ENCODE measurements around the gene PLXNA1. TPM values are rescaled to one million over a fixed set of nuclear protein-coding genes. Genes with fewer than 3 reads are reported as not detected.

The PLXNA1 gene
- total RNA-seq, 3 donors from 2014 or later = 11.8 to 19.3 (median 12.7) TPM

GRCh38 chr3:127016461-127016860 lies 33.5 kb downstream of the PLXNA1 start:
- H3K9me3 ChIP-seq = no peaks in the 10 kb centered on the region
- intact Hi-C loops (cut with DNase I, micrococcal nuclease) = no loop called here
- ATAC-seq = no peak
- no peaks in the 10 kb centered on the region for H3K36me3 ChIP-seq (ENCODE audit: low read depth)
- TF ChIP-seq CTCF (IDR thresholded peaks at IDR 0.05) = no peak
- no peaks in the 10 kb centered on the region for H3K4me1 ChIP-seq (ENCODE audit: low read depth)
- H3K4me3 ChIP-seq = no peak overlapping the region
- DNase-seq = no peak

DNA sequence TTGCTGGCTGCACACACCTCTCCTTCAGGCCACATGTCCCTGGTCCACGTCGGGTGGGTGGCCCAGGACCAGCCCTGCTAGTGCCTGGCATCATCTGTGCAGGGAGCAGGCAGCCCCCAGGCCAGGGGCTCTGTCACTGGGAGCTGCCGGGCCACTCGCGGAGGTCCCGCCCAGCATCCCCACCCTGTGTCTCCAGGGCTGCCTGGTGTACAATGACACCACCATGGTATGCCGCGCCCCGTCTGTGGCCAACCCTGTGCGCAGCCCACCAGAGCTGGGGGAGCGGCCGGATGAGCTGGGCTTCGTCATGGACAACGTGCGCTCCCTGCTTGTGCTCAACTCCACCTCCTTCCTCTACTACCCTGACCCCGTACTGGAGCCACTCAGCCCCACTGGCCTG lies 34.3 kb downstream of the PLXNA1 start:
- intact Hi-C loops (cut with DNase I, micrococcal nuclease) = no loop called here
- H3K4me1 ChIP-seq (ENCODE audit: low read depth) = no peaks in the 10 kb centered on the region
- DNase-seq = no peak
- no peak for ATAC-seq
- no peak for TF ChIP-seq CTCF (IDR thresholded peaks at IDR 0.05)
- no peaks in the 10 kb centered on the region for H3K9me3 ChIP-seq
- no peak overlapping the region for H3K4me3 ChIP-seq
- H3K36me3 ChIP-seq (ENCODE audit: low read depth) = no peaks in the 10 kb centered on the region

GRCh38 chr3:127017781-127018180 lies 34.9 kb downstream of the PLXNA1 start:
- Histone ChIP-seq H3K36me3 (ENCODE audit: low read depth) (no peaks in the 10 kb centered on the region), H3K4me1 (ENCODE audit: low read depth) (no peaks in the 10 kb centered on the region), H3K4me3 (no peak overlapping the region), H3K9me3 (no peaks in the 10 kb centered on the region)
- no peak for TF ChIP-seq CTCF (IDR thresholded peaks at IDR 0.05)
- DNase-seq = no peak
- no peak for ATAC-seq
- intact Hi-C loops (cut with DNase I, micrococcal nuclease) = no loop called here

GRCh38 chr3:127018306-127018828 lies 35.5 kb downstream of the PLXNA1 start:
- Histone ChIP-seq H3K36me3 (ENCODE audit: low read depth) (no peaks in the 10 kb centered on the region), H3K4me3 (no peak overlapping the region), H3K4me1 (ENCODE audit: low read depth) (no peaks in the 10 kb centered on the region), H3K9me3 (no peaks in the 10 kb centered on the region)
- intact Hi-C loops (cut with DNase I, micrococcal nuclease) = no loop called here
- ATAC-seq (no peak), DNase-seq (no peak)
- no peak for TF ChIP-seq CTCF (IDR thresholded peaks at IDR 0.05)

DNA sequence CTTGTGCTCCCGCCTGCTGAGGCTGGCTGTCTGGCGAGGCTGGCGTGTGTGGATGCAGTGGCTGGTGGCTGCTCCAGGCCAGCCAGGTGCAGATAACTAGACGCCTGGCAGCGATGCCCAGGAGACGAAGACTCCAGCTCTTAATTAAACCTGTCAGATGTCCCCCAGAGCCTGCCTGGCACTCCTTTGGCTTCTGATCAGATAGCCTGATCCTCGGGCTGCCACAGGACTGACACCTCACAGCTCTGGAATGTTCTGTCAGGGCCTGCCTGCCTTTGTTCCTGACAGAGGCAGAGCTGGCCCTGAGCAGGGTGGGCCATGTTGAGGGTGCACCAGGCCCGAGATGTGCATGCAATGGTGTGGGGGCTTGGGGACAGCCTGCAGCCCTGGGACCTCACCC lies 36.5 kb downstream of the PLXNA1 start:
- no peaks in the 10 kb centered on the region for H3K9me3 ChIP-seq
- no peaks in the 10 kb centered on the region for H3K4me1 ChIP-seq (ENCODE audit: low read depth)
- H3K4me3 ChIP-seq = no peak overlapping the region
- no peak for TF ChIP-seq CTCF (IDR thresholded peaks at IDR 0.05)
- no peaks in the 10 kb centered on the region for H3K36me3 ChIP-seq (ENCODE audit: low read depth)
- intact Hi-C loops (cut with DNase I, micrococcal nuclease) = no loop called here
- ATAC-seq (no peak), DNase-seq (no peak)

DNA sequence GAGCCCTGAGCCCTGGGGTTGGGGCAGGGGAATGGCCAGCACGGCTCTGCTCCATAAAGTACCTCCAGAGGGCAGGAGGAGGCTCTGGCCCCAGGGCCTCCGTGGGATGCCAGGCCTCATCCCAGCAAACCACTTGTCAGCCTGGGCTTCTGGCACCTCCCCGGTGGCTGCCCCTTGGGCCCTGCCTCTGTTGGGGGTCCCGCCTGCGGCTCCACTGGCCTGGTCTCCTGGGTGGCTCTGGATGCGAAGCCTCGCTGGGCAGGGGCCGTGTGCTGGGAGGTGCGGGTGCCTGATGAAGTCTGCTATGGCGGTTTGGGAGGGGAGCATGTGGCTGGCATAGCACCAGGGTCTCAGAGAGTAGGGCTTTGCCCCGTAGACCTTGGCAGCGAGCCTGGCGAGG lies 37.6 kb downstream of the PLXNA1 start:
- ATAC-seq (no peak), DNase-seq (no peak)
- intact Hi-C loops (cut with DNase I, micrococcal nuclease) = no loop called here
- no peaks in the 10 kb centered on the region for H3K9me3 ChIP-seq
- no peaks in the 10 kb centered on the region for H3K4me1 ChIP-seq (ENCODE audit: low read depth)
- H3K4me3 ChIP-seq = no peak overlapping the region
- TF ChIP-seq CTCF (IDR thresholded peaks at IDR 0.05) = no peak
- no peaks in the 10 kb centered on the region for H3K36me3 ChIP-seq (ENCODE audit: low read depth)
